GM12891 (cell line): Measurements from ENCODE around the gene CLDN1.

ENCODE experiments used
- POLR2A ChIP-seq: IDR thresholded peaks from 2 replicates; pipeline ENCODE4 v1.6.1; 2011; ENCODE audit warnings: low read depth, low read length, control low read depth
- TAF1 ChIP-seq: IDR thresholded peaks from 2 replicates; pipeline ENCODE4 v1.6.1; 2011; ENCODE audit warnings: low read depth, low read length, control low read depth

DNA sequence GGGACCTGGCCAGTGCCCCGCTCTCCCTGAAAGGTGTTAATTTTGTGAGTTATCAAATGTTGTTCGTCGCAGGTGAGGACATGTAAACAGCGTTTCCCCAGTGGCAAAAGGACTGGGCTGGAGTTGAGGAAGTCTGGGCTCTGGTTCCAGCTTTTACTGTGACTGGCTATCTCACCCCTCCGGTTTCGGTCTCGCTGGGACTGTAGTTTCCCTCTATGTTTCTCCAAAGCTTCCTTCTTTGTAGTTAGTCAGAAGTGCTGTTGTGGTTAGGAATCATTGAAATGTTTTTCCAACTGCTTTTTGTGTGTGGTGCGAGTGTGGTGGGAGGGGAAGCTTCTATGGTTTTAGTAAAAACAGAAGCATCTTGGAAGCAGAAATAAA lies 990 bp upstream of the CLDN1 start:
- TF ChIP-seq POLR2A (no peak), TAF1 (no peak)
